ENCODE data around the gene ECEL1.
A peak's percentile ranks its signal among the peaks of the same experiment; 100 is the strongest.

GRCh38 chr2:232432598-232433184 is 54.9 kb downstream of the ECEL1 start:
- TF ChIP-seq EZH2 (IDR thresholded peaks at IDR 0.05; ENCODE audit: borderline replicate concordance, low read depth, low read length, severe bottlenecking) = no peak
- peak; percentile 15 for TF ChIP-seq CTCF (IDR thresholded peaks at IDR 0.05; ENCODE audit: borderline replicate concordance, extremely low read depth, low read length, poor library complexity, severe bottlenecking)

Data from DND-41 (cell line).